BJ (cell line): Measurements from ENCODE around the gene SAXO1. TPM values are rescaled to one million over a fixed set of nuclear protein-coding genes. Genes with fewer than 3 reads are reported as not detected.

ENCODE experiments used
- CTCF ChIA-PET: fragments of 350-600 bp; formaldehyde crosslinking; extraction: SDS; loops from one replicate; lab custom pipeline; 2021; ENCODE audit warnings: antibody characterized with exemption, inconsistent platforms; lab: Yijun Ruan, JAX
- POLR2A ChIA-PET: fragments of 300-600 bp; sonication (Branson Sonifier 250); formaldehyde crosslinking; extraction: SDS; loops from one replicate; lab custom pipeline; 2021; ENCODE audit warnings: antibody characterized with exemption; lab: Charles Lee
- DNase-seq: peaks from one replicate; pipeline ENCODE4 v3.0.0-alpha.2; 2011; ENCODE audit warnings: low read depth
- H3K27me3 ChIP-seq: 2 replicates; pipeline ENCODE4 v1.6.0; 2011; ENCODE audit warnings: low read length; ENCODE audit not compliant: control insufficient read depth, insufficient read depth
- H3K36me3 ChIP-seq: 2 replicates; pipeline ENCODE4 v1.5.1; 2011; ENCODE audit warnings: low read length; ENCODE audit not compliant: control insufficient read depth, insufficient read depth
- H3K4me3 ChIP-seq: 2 replicates; pipeline ENCODE4 v1.5.1; 2011; ENCODE audit warnings: low read depth, mild to moderate bottlenecking, control low read depth, low read length
- polyA plus RNA-seq: library from polyadenylated mRNA; depleted of rRNA; stranded (reverse); fragments of >200 nt; gene quantifications from 2 replicates; pipeline ENCODE4 v1.2.3, GENCODE V29; 2011
- TF ChIP-seq, protein P1 (sequence below): IDR thresholded peaks from 2 replicates; pipeline ENCODE4 v1.5.1; 2011; ENCODE audit warnings: low read depth, mild to moderate bottlenecking, control low read depth, inconsistent platforms, low read length, moderate library complexity; ENCODE audit not compliant: insufficient read depth

SAXO1 gene
- polyA plus RNA-seq, 1 experiment, result not detected

DNA sequence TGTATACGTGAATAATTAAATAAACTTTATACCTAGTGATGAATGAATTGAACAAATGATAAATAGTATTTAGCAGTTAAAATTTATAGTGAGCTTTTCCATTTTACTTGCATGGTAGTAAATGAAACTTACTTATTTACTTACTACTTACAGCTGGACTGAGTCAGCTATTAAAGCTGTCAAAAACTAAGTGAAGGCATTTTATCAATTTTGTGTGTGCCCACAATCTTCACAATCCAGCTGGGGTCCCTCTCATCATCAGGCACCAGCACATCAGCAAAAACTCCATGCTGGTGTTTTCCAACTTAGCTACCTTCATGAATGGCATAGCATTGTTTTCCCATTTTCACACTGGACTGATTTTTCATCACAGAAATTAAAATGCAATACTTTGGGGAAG lies 81.1 kb downstream of the SAXO1 start:
- TF ChIP-seq, protein P1, sequence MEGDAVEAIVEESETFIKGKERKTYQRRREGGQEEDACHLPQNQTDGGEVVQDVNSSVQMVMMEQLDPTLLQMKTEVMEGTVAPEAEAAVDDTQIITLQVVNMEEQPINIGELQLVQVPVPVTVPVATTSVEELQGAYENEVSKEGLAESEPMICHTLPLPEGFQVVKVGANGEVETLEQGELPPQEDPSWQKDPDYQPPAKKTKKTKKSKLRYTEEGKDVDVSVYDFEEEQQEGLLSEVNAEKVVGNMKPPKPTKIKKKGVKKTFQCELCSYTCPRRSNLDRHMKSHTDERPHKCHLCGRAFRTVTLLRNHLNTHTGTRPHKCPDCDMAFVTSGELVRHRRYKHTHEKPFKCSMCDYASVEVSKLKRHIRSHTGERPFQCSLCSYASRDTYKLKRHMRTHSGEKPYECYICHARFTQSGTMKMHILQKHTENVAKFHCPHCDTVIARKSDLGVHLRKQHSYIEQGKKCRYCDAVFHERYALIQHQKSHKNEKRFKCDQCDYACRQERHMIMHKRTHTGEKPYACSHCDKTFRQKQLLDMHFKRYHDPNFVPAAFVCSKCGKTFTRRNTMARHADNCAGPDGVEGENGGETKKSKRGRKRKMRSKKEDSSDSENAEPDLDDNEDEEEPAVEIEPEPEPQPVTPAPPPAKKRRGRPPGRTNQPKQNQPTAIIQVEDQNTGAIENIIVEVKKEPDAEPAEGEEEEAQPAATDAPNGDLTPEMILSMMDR, result no peak
- no peak for DNase-seq
- Histone ChIP-seq H3K36me3 (no peaks in the 10 kb centered on the region), H3K4me3 (no peak overlapping the region), H3K27me3 (peaks cover 4% of the 10 kb centered on the region; the same call in 1 of the 2 replicates)
- CTCF ChIA-PET, result no interaction called here
- POLR2A ChIA-PET, result no interaction called here

DNA sequence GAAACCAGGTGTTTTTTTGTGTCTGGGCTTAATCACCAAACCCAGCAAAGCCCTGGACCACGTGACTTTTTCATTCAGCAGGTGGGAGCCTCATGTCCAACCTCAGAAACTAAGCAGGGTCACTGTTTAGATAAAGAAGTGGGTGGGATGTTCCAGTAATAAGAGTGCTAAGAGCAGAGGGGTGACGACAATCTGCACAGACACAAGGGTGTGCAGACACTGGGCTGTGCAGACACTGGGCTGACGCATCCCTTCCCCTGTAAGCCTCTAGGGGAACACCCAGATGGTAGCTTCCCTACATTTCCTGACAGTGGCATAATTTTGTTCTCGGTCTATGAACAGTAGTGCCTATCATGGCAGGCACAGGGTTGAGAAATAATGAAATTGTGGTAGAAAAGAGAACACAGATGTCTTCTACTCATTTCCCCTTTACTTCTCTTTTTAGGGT lies 85.1 kb downstream of the SAXO1 start:
- ChIA-PET CTCF (interaction anchor here (0.6 to 0.7 kb wide), 2 partner anchors 146 to 454 kb away, joined by 3 to 4 read pairs; no protein-coding TSS in a partner anchor), POLR2A (no interaction called here)
- no peaks in the 10 kb centered on the region for H3K36me3 ChIP-seq
- no peak overlapping the region for H3K4me3 ChIP-seq
- DNase-seq, result no peak
- TF ChIP-seq, protein P1, result no peak
- H3K27me3 ChIP-seq, result peaks cover 4% of the 10 kb centered on the region; the same call in 1 of the 2 replicates

DNA sequence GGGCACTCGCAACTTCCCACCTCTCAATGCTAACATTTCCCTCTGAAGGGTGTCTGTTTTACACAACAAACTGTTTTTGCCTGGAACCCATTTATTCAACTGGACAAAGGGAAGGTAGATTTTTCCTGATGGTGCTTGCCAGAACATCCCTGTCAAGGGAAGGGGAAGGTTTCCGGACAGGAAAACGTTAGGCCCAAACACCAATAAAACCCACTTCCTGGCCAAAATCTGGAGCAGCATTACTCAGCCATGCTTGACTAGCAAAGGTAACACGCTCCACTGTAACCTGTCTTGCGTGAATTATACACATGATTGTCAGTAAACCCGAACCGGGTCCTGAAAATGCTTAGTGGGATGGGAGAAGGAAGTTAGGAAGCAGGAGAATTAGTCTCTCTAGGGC lies 90.2 kb downstream of the SAXO1 start:
- TF ChIP-seq, protein P1, result no peak
- Histone ChIP-seq H3K4me3 (no peak overlapping the region), H3K27me3 (no peaks in the 10 kb centered on the region; the same call in 1 of the 2 replicates), H3K36me3 (no peaks in the 10 kb centered on the region)
- ChIA-PET POLR2A (no interaction called here), CTCF (interaction anchor here (1.0 kb wide), 1 partner anchor 17 kb away, joined by 3 read pairs; no protein-coding TSS in a partner anchor)
- DNase-seq, result no peak

DNA sequence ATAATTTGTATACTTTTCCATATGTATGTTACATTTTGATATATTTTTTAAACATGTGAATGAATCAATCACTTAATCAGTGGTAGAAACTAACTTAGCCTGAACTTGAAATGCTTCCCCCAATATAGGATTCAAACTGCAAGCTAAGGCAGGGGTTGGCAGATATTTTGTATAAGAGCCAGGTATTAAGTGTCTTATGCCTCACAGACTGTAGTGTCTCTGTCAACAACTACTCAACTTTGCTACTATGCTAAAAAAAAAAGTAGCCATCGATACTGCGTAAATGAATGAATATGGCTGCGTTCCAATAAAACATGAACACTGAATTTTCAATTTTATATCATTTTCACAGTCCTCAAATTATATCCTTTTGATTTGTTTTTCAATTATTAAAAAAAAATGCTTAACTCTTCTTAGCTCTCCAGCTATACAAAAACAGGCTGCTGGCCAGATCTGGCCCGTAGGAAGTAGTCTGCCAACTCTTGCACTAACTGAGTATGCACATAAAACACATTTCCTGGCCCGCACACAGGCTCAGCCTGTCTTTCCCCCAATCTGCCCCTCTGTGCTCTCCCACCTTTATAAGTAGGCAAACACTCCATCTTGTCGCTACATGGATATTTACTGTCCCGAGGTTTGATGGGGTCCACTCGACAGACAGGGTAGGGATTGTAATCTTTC lies 91.8 kb downstream of the SAXO1 start:
- H3K36me3 ChIP-seq, result no peaks in the 10 kb centered on the region
- no peak overlapping the region for H3K4me3 ChIP-seq
- no peaks in the 10 kb centered on the region; the same call in 1 of the 2 replicates for H3K27me3 ChIP-seq
- CTCF ChIA-PET, result no interaction called here
- POLR2A ChIA-PET, result no interaction called here
- DNase-seq, result no peak
- TF ChIP-seq, protein P1, result no peak

DNA sequence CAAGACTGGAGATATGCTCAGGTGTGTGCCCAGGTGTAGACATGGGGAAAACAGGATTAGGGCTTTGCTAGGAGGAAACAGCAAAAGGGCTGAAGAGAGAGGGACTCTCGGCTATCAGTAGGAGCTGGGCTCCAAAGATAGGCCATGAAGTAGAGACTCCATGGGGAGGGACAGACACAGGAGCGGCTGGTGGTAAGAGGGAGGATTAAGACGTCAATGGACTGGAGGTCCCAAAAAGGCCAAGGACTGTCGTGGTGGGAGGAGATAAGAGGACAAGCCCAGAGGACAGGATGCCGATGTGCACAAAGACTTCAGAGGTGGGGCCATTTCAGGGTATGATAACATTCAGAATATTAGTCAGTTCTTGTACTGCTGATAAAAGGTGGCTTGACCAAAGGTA lies 93.1 kb downstream of the SAXO1 start:
- TF ChIP-seq, protein P1, result no peak
- no peaks in the 10 kb centered on the region for H3K36me3 ChIP-seq
- CTCF ChIA-PET, result interaction anchor here (1.1 kb wide), 1 partner anchor 12 kb away, joined by 3 read pairs; no protein-coding TSS in a partner anchor
- H3K27me3 ChIP-seq, result no peaks in the 10 kb centered on the region; the same call in 1 of the 2 replicates
- H3K4me3 ChIP-seq, result no peak overlapping the region
- no peak for DNase-seq
- POLR2A ChIA-PET, result no interaction called here
